SK-N-SH (cell line): Measurements from ENCODE around the gene A2M. TPM values are rescaled to one million over a fixed set of nuclear protein-coding genes. Genes with fewer than 3 reads are reported as not detected.

Experiments used
- CTCF ChIA-PET: fragments of 300-600, 350-600 bp; formaldehyde crosslinking; extraction: SDS; loops from one replicate; lab custom pipeline; 2021; lab: Yijun Ruan, JAX
- POLR2A ChIA-PET: fragments of 350-600 bp; sonication (Branson Sonifier 250); formaldehyde crosslinking; extraction: SDS; loops from one replicate; lab custom pipeline; 2020; ENCODE audit warnings: antibody characterized with exemption, inconsistent platforms; lab: Yijun Ruan, JAX
- DNase-seq: peaks from one replicate; pipeline ENCODE4 v3.0.0; 2012
- H2AFZ ChIP-seq: fragments of 200-600 bp; sonication (generic); 2 replicates; pipeline ENCODE4 v1.8.1; 2016; ENCODE audit warnings: antibody characterized with exemption, mild to moderate bottlenecking, low read depth
- H3F3A ChIP-seq: fragments of 200-600 bp; sonication (generic); replicated peaks from 2 replicates; pipeline ENCODE3; 2016; ENCODE audit warnings: antibody characterized with exemption, mild to moderate bottlenecking; ENCODE audit not compliant: insufficient read depth
- H3K27ac ChIP-seq, 2 experiments: fragments of 200-500 bp in 1 of 2; fragments of 200-600 bp in 1 of 2; sonication (Bioruptor generic) in 1 of 2; sonication (generic), shearing (Covaris generic) in 1 of 2; 2 replicates each; pipeline versions ENCODE4 v1.5.1 to v1.6.1; 2014 to 2016; ENCODE audit warnings: low read depth in 2 of 2, inconsistent platforms in 1 of 2, low read length in 1 of 2, mild to moderate bottlenecking in 1 of 2, mixed read lengths in 1 of 2
- H3K27me3 ChIP-seq: fragments of 200-600 bp; sonication (generic), shearing (Covaris generic); 2 replicates; pipeline ENCODE4 v1.6.1; 2016; ENCODE audit warnings: mixed run types; ENCODE audit not compliant: insufficient read depth
- H3K36me3 ChIP-seq, 2 experiments: fragments of 200-500 bp in 1 of 2; fragments of 200-600 bp in 1 of 2; sonication (Bioruptor generic) in 1 of 2; sonication (generic) in 1 of 2; replicated peaks in 1 of 2; 2 replicates each; pipeline versions ENCODE3 to v1.5.1; 2014 to 2016; ENCODE audit warnings: low read length in 1 of 2, mild to moderate bottlenecking in 1 of 2; ENCODE audit not compliant: insufficient read depth in 2 of 2, control insufficient read depth in 1 of 2
- H3K4me1 ChIP-seq, 2 experiments: fragments of 200-500 bp in 1 of 2; fragments of 200-600 bp in 1 of 2; sonication (Bioruptor generic) in 1 of 2; sonication (generic), shearing (Covaris generic) in 1 of 2; 2 replicates each; pipeline versions ENCODE4 v1.5.1 to v1.6.1; 2014 to 2016; ENCODE audit warnings: low read depth in 1 of 2, low read length in 1 of 2, mixed run types in 1 of 2; ENCODE audit not compliant: insufficient read depth in 2 of 2, control insufficient read depth in 1 of 2
- H3K4me2 ChIP-seq: fragments of 200-600 bp; sonication (generic), shearing (Covaris generic); 2 replicates; pipeline ENCODE4 v1.6.1; 2017; ENCODE audit warnings: mixed run types
- H3K4me3 ChIP-seq, 2 experiments: fragments of 200-500 bp in 1 of 2; fragments of 200-600 bp in 1 of 2; sonication (Bioruptor generic) in 1 of 2; sonication (generic), shearing (Covaris generic) in 1 of 2; 2 replicates each; pipeline versions ENCODE4 v1.5.1 to v1.8.1; 2014 to 2016; ENCODE audit warnings: low read depth in 2 of 2, inconsistent platforms in 1 of 2, low read length in 1 of 2, mild to moderate bottlenecking in 1 of 2, mixed read lengths in 1 of 2, moderate library complexity in 1 of 2
- H3K79me2 ChIP-seq: fragments of 200-600 bp; sonication (generic); 2 replicates; pipeline ENCODE4 v1.8.1; 2017; ENCODE audit warnings: mild to moderate bottlenecking; ENCODE audit not compliant: insufficient read depth
- H3K9ac ChIP-seq: fragments of 200-600 bp; sonication (generic); 2 replicates; pipeline ENCODE4 v1.6.1; 2017; ENCODE audit warnings: mixed run types
- H3K9me2 ChIP-seq: fragments of 200-600 bp; sonication (generic); 2 replicates; pipeline ENCODE4 v1.6.1; 2017; ENCODE audit warnings: mixed run types
- H3K9me3 ChIP-seq: fragments of 200-600 bp; sonication (generic); 2 replicates; pipeline ENCODE4 v1.6.1; 2017; ENCODE audit warnings: mixed run types, mild to moderate bottlenecking, moderate library complexity
- H4K20me1 ChIP-seq: fragments of 200-600 bp; sonication (generic); 2 replicates; pipeline ENCODE4 v1.6.1; 2017; ENCODE audit warnings: mild to moderate bottlenecking, mixed run types; ENCODE audit not compliant: insufficient read depth
- ELF1 ChIP-seq: IDR thresholded peaks from 2 replicates; pipeline ENCODE4 v1.4.0; 2012
- IRF3 ChIP-seq: fragments of 150-350 bp; IDR thresholded peaks from 2 replicates; pipeline ENCODE4 v1.6.1; 2016; ENCODE audit warnings: mild to moderate bottlenecking, low read depth, low read length
- JUND ChIP-seq: IDR thresholded peaks from 2 replicates; pipeline ENCODE4 v1.4.0; 2012
- RAD21 ChIP-seq: IDR thresholded peaks from 2 replicates; pipeline ENCODE4 v1.6.1; 2012; ENCODE audit warnings: mild to moderate bottlenecking, low read length
- RCOR1 ChIP-seq: fragments of 150-350 bp; IDR thresholded peaks from 2 replicates; pipeline ENCODE4 v1.6.1; 2017; ENCODE audit warnings: antibody characterized with exemption, low read length
- REST ChIP-seq: IDR thresholded peaks from 2 replicates; pipeline ENCODE4 v1.6.1; 2012; ENCODE audit warnings: mild to moderate bottlenecking, low read depth, low read length, moderate library complexity
- SIN3A ChIP-seq: IDR thresholded peaks from 2 replicates; pipeline ENCODE4 v1.6.1; 2012; ENCODE audit warnings: low read depth, mild to moderate bottlenecking, low read length, moderate library complexity, borderline replicate concordance
- TCF12 ChIP-seq: IDR thresholded peaks from 2 replicates; pipeline ENCODE4 v1.4.0; 2012
- USF1 ChIP-seq: IDR thresholded peaks from 2 replicates; pipeline ENCODE4 v1.4.0; 2012; ENCODE audit warnings: low read depth, borderline replicate concordance
- YY1 ChIP-seq: IDR thresholded peaks from 2 replicates; pipeline ENCODE4 v1.4.0; 2012; ENCODE audit warnings: low read depth, mild to moderate bottlenecking
- WGBS: methylation state at CpG from one replicate; pipeline ENCODE4 v1.1.6; 2017; ENCODE audit warnings: low lambda C conversion rate; 5-methylcytosine and 5-hydroxymethylcytosine counted together
- polyA plus RNA-seq, 3 experiments: library from polyadenylated mRNA; depleted of rRNA; stranded (reverse); fragments of >200 nt; gene quantifications; 2 replicates each; pipeline ENCODE4 v1.2.3, GENCODE V29; 2012

The A2M gene
- polyA plus RNA-seq, 1 of the 3 experiments (the other 2 are of a cell fraction) = not detected

GRCh38 chr12:9130244-9130643 lies 14.5 kb upstream of the A2M start (continued):
- TF ChIP-seq REST = no peak
- TF ChIP-seq IRF3 = no peak

- no peaks in the 10 kb centered on the region for H4K20me1 ChIP-seq
- H2AFZ ChIP-seq = no peak overlapping the region
- no peak for DNase-seq
- no peak overlapping the region for H3K27ac ChIP-seq
- no peaks in the 10 kb centered on the region for H3K36me3 ChIP-seq
- no peaks in the 10 kb centered on the region for H3K27me3 ChIP-seq
- H3K9ac ChIP-seq = no peak overlapping the region
- no peak overlapping the region for H3K4me2 ChIP-seq
- TF ChIP-seq RAD21 (no peak), TCF12 (no peak), RCOR1 (no peak), JUND (no peak), YY1 (no peak), REST (no peak), ELF1 (no peak), SIN3A (no peak), USF1 (no peak)
- 62% methylated on average over 16 of the region's 36 CpGs for WGBS
- H3F3A ChIP-seq = no peaks in the 10 kb centered on the region
- no peaks in the 10 kb centered on the region for H3K9me2 ChIP-seq
- no peaks in the 10 kb centered on the region for H3K4me1 ChIP-seq
- ChIA-PET CTCF (no interaction called here), POLR2A (no interaction called here)
- no peaks in the 10 kb centered on the region for H3K79me2 ChIP-seq
- H3K4me3 ChIP-seq = no peak overlapping the region
- H3K9me3 ChIP-seq = no peaks in the 10 kb centered on the region
These were observed 12.4 kb upstream of the A2M start for GRCh38 chr12:9127936-9128663.
